Measurements from ENCODE around the gene CCR5AS.
"Not testable (repeated sequence)": the region's sequence is repeated elsewhere in the genome, so short reads cannot be mapped to it uniquely, and the experiment has no call there.

The CCR5AS gene

GRCh38 chr3:46401579-46401978 is 5.3 kb downstream of the CCR5AS start:
- no peak for DNase-seq

GRCh38 chr3:46400846-46401245 is 6.0 kb downstream of the CCR5AS start:
- DNase-seq = no peak

DNA sequence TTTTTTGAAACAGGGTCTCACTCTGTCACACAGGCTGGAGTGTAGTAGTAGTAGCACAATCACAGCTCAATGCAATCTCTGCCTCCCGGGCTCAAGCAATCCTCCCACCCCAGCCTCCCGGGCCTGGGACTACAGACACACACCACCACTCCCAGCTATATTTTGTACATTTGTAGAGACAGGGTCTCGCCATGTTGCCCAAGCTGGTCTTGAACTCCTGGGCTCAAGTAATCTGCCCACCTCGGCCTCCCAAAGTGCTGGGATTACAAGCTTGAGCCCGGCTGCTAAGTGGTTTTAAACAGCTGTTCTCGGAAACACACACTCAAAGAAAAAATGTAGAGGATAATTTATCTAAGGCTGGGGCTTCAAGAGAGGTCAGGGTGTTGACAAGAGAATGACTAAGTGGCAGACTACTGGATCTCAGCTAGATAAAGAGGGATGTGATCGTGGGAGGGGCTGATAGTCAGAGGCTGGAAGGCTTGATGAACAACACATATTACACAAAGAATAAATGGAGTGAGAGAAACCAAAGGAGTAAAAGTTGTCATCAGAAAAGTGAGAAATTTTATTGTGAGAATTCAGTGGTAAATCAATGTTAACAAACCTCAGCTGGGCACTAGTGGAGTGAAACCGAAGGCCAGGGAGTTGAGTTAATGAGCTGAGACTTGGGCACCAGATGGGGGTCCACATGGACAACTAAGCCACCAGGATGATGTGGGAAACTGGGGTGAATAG is 6.7 kb downstream of the CCR5AS start:
- DNase-seq = peak; percentile 5

DNA sequence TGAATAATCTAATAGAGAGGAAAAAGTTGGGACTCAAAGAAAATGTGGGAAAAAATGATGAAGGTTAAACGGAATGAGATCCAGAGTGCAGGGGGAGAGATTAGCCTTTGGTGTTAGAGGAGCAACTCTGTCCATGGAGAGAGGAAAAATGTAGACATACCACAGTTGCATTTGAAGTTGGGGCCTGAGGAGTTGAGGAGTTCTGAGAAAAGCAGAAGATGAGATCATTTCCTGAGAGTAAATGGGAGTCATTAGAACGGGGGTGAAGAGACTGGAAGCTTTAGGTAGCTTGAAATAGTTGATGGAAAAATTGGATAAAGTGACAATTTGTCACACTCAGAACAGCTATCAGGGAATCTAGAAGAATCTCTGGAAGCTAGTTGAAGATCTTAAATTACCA is 7.3 kb downstream of the CCR5AS start:
- no peak for DNase-seq

DNA sequence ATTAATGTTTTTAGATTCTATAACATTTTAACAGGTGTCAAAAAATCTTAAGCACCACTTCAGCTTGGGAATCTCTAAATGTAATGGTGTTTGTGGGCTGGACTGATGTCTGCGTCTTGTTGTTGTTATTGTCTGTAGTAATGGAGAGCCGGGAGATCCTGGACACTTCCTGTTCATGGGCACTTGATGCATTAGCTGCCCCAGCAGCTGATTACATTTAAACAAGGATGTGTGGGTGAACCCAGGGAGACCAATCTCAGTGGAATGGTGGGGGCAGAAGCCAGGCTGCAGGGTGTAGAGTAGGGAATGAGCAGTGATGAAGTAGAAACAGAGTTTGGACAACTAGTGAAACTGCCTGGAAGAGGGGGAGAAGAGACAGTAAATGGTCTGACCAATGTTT is 7.8 kb downstream of the CCR5AS start:
- DNase-seq = no peak

GRCh38 chr3:46398186-46398955 is 8.5 kb downstream of the CCR5AS start:
- DNase-seq = no peak

DNA sequence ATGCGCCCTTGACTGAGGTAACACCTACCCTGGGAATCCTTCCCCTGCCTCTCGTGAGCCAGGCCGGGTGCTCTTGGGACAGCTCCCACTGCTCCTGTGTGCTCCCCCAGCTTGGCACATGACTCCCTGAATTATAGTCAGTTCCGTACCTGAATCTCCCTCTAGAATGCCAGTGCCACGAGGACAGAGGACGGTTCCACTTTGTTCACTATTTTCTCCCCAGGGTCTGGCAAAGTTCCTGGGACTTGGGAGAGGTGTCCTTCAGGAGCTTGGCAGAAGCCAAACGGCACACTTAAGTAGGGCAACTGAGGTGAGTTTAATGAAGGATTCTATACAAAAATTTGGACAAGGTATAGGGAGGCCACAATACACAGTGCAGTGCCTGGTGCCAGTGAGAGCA is 9.8 kb downstream of the CCR5AS start:
- DNase-seq = no peak

DNA sequence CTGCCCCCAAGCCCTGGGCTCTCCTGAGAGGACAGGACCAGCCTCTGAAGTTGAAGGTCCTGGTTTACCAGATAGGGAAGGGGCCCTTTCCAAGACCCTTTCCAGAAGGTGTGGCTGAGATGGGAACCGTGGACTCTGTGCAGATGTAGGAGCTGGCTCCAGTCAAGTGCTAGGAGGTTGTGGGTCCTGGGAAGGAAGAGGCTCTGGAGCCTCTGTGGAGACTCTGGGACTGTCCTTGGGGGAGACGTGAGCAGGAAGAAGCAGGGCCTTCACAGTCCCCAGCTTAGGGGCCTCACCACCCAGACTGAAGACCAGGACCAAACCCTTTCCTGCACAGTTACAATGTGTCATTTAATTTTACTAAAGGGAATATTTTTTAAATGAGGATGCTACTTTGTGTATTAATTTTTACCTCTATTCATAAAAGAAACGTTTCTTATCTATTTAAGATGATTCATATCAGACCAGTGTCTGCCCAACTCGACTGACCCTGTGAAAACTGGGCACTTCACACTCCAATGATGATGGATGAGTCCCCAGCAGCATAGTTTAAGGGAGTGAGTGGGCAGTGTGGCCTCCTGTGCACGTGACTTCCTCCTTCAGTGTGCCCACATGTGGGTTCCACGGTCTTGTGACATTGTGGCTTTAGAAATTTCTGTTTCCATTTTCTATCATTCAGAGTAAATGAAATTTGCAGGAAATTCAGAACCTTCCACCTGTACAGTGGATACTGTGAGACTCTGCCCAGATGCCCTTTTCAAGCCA is 10.9 kb downstream of the CCR5AS start:
- no peak for DNase-seq

DNA sequence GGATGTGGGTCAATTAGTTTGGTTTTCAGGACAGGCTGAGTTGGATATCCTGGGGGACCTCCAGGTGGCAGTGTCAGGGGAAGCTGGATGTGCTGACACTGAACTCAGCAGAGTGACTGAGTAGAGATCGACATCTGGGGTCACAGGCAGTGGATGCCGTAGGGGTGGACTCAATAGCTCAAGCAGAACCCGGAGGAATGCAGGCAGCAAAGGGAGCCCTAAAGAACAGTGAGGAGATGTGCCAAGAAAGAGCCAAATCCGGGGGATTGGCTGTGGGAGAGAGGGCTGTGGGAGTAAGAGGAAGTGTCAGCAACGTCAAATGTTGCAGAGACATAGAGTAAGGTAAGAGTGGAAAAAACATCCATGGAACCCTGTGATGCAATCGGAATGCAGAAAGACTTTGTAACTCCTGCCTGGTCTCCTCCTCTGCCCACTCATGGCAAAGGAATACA is 11.6 kb downstream of the CCR5AS start:
- no peak for DNase-seq

GRCh38 chr3:46393554-46394434 is 13.1 kb downstream of the CCR5AS start:
- DNase-seq = no peak

DNA sequence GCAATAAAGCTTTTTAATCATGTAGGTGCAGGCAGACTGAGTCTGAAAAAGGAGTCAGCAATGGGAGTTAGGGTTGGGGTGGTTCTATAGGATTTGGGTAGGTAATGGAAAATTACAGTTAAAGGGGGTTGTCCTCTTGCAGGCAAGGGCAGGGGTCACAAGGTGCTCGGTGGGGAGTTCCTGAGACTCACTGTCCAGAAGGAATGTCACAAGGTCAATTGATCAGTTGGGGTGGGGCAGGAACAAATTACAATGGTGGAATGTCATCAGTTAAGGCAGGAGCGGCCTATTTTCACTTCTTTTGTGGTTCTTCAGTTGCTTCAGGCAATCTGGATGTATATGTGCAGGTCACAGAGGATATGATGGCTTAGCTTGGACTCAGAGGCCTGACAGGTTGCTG is 13.9 kb downstream of the CCR5AS start:
- DNase-seq = no peak

DNA sequence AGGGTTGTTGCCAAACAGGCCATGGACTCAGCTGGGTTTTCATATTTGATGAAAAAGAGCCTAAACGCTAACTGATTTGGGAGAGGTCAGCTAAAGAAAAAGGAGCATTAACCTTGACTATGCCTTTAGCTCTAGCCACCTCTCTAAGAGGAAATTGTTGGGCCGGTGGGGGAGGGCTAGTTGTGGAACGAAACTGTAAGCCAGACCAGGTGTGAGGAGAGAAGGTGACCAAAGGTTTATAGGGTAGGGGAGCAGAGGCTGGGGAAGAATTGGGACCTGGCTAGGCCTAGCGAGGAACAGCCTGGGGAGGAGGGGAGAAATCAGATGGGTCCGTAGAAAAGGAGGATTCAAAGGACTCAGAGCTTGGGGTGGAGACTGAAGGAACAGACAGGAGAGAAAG is 15.3 kb downstream of the CCR5AS start:
- DNase-seq = not testable (repeated sequence)

DNA sequence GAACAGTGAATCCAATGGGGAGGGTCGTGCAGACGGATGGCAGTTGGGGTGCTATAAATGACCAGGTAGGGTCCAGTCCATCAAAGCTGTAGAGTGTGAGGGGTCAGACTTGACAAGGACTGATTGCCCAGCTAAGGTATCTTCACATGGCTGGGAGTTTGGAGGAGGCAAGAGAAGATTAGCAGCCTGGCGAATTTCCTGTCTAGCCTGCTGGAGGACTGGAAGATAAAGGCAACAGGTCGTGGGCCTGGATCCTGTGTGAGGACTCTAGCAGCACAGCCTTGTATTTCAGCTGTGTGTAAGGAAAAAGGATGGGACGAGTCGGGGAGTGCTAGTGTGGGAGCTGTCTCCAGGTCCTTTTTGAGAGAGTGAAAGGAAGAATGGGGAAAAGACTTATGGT is 17.6 kb downstream of the CCR5AS start:
- no peak for DNase-seq

DNA sequence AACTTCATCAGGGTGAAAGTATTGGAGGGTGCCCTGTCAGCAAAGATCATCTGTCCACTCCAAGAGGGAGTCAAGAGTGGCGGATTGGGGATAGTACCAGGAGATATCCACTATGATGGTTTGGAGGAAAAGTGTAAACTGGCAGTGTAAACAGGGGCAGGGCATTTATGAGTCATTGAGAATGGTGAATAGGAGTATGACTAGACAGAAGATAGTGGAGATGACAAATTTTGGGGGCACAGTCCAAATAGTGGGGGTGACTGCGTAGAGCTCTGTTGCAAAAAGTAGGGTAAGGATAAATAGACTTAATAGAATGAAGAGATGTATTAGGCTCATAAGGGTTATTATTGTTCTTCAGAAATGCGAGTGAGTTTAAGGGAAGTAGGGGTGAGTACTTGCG is 18.0 kb downstream of the CCR5AS start:
- not testable (repeated sequence) for DNase-seq

DNA sequence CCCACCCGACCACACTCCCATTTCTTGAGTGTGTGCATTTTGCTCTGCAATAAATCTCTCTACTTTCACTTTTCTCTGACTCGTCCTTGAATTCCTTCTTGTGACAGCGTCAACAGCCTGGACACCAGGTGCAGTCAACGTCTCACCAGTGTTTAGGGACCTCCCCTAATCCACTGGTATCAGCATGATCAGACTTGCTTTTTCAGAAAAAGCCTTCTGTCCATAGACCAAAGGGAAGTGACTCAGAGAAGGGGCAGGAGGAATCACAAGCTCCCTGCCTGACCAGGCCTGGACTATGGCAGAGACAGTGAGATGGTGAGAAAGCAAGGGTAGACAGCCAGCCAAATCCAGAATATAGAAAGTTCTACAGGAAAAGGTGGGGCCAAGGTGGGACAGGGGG is 20.7 kb downstream of the CCR5AS start:
- no peak for DNase-seq

DNA sequence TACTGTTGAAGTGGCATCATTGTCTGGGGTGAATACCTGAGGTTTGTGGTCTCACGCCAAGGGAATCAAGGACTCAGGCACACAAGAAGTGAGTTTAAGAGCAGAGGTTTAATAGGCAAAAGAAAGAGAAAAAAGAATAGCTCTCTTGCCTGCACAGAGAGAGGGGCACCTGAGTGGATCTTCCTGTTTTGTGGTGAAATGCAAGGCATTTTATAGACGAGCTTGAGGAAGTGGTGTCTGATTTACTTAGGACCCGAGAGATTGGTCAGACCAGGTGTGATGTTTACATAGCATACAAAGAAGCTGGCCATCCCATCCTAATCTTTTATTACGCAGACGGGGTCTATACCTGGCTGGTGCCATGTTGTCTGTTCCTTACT is 22.9 kb downstream of the CCR5AS start:
- no peak for DNase-seq

DNA sequence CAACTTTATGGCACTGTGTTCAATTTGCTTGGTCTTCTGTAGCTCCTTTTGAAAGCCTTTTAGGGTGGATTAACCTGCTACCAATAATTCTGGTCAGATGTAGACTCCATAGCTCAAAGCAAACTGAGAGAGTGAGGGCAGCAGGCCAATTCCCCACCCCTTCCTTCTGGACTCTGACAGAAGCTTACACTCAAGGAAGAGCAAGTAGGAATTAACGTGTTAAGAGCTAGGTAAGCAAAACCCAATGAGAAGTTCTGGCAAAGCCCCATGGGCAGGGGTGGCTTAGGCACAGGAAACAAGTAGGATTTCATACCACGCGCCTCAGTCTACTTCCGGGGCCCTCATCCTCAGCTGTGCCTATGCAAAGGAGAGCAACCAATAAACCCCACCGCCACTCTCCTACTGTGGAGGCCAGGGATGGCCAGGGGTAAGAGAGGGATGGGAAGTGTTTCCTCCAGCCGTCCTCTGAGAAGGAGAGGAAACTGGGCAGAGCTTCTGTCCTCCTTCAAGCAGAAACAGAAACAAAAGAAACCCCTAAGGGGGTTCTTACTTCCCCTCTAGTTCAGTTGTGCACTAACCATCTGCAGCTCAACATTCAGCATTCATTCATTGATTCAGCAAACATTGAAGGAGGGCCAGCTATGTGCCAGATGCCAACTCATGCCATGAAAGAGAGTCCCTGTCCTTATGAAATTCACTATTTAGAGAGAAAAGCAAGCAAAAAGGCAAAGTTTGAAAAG is 23.5 kb downstream of the CCR5AS start:
- DNase-seq = no peak

GRCh38 chr3:46381625-46382024 is 25.2 kb downstream of the CCR5AS start:
- no peak for DNase-seq

DNA sequence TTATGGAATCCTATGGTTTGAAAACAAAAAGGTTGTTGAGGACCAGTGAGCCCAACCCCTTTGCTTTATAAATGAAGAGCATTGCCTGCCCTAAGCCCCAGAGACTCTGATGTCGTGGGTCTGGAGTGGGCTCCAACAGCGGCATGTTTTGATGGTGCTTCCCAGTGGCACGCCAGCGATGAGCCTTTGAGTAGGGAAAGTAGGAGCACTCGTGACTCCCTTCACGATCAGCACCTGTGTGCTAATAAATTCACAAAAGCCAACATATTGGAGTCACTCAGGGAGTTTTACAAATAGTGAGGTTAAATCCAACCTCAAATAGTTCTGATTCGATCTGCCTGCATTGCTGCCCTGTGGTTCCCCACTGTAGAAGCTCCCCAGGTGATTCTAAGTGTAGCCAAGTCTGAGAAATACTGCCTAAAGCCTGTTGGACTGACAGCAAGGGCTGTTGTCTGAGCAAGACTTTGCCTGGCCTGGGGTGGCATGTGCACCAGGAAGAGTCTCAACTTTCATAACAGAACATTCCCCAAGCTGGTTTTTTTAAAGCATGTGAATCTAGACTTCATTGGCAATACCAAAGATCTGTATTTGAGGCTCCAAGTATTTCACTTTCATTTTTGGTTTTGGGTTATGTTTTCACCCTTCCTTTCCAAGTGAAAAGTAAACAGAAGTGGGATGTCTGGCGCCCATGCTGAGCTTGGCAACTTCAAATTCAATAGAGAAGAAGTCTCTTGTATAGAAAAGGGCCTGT is 26.2 kb downstream of the CCR5AS start:
- DNase-seq = no peak

DNA sequence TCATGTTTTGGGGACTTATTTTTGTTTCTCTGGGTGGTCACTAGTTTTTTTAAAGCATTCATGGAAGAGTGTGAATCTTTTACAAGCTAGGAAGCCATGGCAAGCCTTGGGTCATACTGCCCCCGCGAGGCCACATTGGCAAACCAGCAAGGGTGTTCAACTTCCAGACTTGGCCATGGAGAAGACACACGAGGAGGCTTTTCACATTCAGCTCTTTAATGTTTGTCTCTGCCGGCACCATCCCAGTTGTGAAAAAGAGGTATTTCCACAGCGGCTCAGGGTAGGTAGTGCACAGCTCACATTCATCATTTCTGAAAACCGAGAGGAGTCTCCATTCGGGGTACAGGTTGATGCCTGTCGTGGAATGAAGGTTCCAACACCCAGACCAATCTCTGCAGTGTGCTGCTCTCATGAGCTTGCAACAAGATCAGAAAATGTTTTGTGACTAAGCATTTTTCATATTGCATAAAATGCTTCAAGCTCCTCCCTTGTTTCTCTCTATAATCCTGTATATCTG is 28.4 kb downstream of the CCR5AS start:
- DNase-seq = peak; percentile 50

- no peak for DNase-seq
Measured at GRCh38 chr3:46375814-46376213, 31.1 kb downstream of the CCR5AS start.

All from NCI-H82 (cell line).